GM18909 (cell line): ENCODE results near the gene EXT2.

Experiments
- ATAC-seq: cut with Tn5 transposase; IDR thresholded peaks from one replicate; pipeline ENCODE4 v1.9.1; 2021; ENCODE audit warnings: mild to moderate bottlenecking; ENCODE audit not compliant: unreplicated experiment, poor library complexity

The EXT2 gene

GRCh38 chr11:44228379-44228778 is 132.9 kb downstream of the EXT2 start:
- ATAC-seq = no peak

GRCh38 chr11:44229098-44229497 is 133.6 kb downstream of the EXT2 start:
- ATAC-seq = no peak

- no peak for ATAC-seq
These were observed 134.1 kb downstream of the EXT2 start for GRCh38 chr11:44229624-44230023.

GRCh38 chr11:44235765-44236201 is 140.3 kb downstream of the EXT2 start:
- no peak for ATAC-seq

GRCh38 chr11:44236296-44236695 is 140.8 kb downstream of the EXT2 start:
- ATAC-seq = no peak

DNA sequence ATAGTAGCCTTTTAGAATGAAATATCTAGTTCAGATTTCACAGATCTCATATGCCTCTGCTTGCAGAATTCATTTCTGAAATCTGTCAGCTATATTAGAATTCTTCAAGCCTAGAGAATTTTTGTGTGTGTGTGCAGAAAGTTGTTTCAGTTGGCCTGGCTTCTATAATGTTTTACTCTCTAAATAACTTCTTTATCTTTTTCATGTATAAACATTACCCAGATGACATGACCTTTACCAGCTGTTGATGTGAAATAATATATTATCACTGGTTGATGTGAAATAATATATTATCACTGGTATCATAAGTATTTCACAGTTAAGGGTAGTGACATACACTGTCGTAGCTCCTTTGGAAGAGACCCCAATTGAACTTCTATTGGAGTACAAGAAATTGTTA is 141.7 kb downstream of the EXT2 start:
- no peak for ATAC-seq

- no peak for ATAC-seq
These were observed 146.4 kb downstream of the EXT2 start for GRCh38 chr11:44241851-44242250.

DNA sequence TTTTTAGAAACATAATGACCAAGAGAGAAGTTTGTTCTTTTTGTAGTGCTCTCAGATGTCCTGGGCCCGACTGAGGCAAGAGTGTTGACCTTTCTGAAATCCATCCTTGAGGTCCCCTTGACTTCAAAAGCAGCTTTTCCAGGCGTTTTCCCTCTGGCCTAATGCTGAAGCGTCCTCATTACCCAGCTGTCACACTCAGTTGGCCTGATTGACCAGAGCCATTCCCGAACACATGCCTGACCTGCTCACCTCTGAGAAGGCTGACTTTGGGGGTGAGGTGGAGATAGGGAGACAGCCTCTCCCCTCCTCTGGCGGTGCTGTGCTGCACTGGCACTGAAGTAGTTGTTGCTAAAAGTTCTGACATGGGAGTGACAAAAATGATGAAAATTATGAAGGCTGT is 147.6 kb downstream of the EXT2 start:
- ATAC-seq = no peak

DNA sequence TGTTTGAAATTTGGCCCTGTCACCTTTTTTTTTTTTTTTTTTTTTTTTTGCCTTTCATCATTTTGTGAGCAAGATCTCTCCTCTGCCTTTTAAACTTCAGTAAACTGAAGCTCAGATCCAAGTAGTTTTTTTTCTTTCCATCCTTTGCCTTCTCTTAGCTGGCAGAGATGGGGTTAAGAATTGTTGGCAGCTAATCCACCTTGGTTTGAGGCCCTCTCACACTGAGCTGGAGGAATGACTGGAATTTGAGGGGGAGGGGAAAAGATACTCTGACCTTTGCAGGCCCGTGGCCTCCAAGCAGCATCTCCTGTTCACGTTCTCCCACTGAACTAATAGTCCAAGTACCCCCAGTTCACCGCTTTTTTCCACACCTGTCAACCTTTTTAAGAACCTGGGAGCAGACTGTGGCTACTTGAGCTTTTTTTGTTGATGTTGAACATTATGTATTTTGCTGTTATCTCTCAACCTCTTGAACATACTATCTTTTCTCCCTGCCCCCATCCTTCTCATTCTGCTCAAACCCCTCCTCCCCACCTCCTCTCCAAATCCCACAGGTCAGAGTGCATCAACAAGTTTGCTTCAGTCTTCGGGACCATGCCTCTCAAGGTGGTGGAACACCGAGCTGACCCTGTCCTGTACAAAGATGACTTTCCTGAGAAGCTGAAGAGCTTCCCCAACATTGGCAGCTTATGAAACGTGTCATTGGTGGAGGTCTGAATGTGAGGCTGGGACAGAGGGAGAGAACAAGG is 148.3 kb downstream of the EXT2 start:
- ATAC-seq = no peak

GRCh38 chr11:44244639-44245310 is 149.3 kb downstream of the EXT2 start:
- no peak for ATAC-seq

DNA sequence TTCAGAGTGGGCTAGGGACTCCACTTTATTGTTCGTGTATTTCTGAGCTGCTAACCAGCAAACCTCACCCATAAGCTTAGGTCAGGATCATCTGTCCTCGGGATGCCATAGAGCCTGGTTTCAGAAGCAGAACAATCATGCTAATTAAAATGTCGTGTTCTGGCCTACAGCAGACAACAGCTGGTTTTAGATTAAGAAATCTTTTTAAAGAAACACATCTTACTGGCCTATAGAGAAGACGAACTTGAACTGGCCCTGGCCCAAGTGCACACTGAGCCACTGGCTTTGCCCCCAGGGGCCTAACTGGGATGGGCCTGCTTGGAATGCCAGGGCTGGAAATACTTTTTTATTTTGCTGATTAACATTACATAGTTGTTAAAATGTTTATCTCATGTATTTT is 151.2 kb downstream of the EXT2 start:
- ATAC-seq = no peak

DNA sequence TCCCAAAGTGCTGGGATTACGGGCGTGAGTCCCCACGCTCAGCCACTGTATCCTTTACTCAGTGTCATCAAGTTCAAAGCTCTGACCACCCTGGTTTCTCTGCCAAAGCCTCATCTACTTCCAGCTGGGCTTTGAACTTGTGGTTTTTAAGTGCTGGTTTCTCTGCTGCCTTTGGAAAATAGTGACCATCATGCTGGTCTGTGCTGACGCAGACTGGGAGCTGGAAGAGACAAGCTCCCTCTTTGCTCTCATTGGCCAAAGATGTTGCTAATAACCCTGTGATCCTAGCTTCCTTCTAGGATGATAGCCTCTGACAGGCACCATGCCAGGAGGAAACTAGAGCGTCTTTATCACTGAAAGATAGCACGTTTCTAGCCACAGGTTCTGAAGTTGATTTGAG is 152.0 kb downstream of the EXT2 start:
- no peak for ATAC-seq

DNA sequence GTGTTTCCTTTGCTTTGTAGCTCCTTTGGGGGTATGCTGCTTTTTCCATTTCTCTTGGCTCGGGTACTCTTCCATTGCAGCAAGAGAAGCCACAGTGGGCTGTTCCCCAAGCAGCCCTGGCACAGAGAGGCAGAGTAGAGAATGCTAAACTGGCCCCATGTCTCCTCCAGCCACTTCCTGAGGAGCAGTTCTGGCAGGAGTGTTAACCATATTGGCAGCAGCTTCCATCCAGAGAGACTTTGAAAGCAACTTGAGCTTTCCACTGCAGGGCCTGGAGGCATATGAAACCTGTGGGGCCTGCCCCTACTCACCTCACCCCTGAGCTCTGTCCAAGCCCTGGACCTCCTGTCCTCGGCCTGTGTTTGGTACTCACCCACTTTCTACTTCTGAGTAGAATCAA is 152.6 kb downstream of the EXT2 start:
- ATAC-seq = no peak

- ATAC-seq = no peak
These were observed 154.9 kb downstream of the EXT2 start for GRCh38 chr11:44250421-44250820.

GRCh38 chr11:44252999-44253602 is 157.6 kb downstream of the EXT2 start:
- ATAC-seq = no peak

DNA sequence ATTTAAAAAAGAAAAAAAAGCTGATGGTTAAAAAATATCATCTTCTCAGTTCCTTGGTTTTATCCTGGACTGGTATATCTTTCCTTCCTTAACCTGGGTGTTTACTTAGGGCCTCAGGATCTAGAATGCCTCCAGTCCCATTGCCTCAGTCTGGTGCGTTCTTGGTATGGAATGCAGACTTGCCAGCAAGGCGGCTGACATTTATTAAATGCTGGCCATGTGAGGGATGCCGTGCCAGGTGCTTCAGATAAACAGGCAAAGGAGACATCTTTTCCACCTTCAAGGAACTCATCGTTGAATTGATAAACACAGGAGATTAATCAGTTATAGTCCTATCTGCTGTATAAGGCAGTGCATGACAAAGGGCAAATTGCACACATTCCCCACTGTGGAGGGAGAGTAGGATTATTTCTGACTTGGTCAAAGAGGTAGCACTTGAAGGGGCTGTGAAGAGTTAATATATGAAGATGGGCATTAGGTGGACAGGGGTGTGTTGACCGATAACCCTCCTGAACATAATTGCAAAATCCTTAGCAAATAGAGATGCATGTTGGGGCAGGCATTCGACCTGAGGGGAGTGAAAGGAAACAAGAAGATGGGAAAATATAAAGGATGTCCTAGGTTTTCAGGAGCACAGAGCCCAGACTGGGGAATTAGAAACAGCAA is 160.1 kb downstream of the EXT2 start:
- no peak for ATAC-seq

DNA sequence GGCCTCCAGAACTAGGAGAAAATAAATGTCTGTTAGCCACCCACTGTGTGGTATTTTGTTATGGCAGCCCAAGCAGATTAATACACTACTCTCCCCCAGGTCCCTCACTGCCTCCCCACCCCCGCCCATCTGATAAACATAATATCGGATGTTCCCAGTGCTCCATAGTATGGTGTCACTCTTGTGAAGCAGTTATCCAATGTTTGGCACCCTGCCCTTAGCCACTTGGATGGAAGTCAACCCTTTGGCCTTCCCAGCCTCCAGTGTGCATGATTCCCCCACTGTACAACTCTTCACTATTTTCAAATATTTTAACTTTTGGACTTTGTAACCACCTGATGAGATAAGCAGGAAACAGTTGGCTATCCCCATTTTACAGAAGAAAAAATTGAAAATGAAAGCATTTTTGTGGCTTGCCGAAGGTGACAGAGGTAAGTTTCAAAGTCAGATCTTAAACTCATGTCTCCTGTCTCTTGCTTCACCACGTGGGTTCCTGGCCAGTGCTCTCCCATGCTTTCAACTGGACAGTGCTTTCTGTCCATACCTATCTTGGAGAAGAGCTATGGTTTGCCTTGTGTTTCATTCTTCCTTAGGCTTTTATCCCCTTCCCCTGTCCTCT is 161.3 kb downstream of the EXT2 start:
- no peak for ATAC-seq

DNA sequence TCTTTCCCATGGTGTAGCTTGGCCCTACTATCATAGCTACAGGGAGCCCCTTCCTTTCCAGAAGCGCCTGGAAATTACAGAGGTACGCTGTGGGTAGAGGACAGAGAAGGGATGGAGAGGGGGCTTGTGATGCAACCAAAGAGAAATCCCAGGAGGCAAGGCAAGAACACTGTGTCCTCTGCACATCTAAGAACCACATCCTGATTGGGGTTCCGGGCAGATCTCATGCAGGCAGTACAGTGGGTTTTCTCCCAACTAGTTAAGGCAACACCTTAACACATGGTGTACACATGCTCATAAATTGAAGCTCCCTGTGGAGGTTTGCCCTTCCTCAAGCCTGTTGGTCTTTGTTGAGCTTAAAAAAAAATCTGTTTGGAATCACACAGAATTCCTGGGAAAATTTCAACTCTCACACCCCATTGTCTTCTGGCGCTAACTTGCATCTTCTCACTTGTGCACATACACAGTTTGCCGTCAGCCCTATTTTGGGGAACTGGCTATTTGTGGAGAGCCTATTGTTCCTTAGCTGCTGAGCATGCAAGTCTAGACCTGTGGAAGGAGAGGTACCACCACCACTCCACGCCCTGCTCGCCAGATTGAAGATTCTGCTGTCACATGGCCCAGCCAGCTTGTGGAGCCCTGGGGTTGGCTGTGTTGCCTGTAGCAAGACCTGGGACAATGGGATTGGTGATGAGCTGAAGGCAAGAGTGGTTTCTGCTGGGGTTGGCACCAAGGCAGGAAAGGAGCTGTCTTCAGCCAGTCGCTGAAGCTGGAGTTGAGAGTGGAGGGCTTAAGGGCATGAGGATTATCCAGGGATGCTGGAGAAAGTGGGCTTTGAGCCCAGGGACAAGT is 162.1 kb downstream of the EXT2 start:
- ATAC-seq = no peak

DNA sequence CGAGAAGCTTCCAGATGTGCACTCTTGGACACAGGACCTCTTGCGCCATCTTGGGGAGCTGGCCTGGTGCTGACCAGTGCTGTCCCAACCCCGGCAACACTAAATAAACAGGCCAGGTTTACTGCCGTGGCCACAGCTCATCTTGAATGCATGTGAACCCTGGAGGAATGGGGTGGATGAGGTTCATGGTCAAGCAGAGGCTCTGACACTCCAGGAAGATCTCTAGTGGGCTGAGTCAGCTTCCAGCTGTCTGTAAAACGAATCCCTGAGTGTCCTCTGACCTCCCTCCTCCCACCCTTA is 162.7 kb downstream of the EXT2 start:
- no peak for ATAC-seq

DNA sequence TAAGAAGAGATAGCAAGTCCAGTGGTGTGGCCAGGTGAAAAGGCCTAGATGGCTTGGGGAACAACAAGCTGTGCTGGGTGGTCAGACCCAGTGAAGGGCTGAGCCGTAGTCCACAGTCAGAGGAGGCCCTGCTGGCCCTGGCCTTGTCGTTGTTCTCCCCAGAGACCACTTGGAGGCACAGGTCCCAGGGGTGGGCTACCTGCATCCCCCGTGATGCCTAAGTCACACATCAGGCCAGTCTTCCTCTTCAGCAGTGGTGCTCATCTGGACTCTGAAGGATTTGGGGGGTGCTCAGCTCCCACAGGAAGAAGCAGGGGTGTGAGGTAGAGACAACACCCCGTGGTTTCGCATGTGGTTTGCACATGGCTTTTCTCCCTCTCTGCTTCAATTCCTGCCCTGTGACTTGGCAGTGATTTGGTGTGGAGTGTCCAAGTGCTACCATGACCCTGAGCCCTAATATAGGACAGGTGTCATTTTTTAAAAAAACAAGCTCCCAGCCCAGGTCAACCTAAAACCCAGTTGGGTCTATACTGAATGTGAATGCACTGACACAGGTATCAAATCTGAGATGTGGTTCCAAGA is 163.5 kb downstream of the EXT2 start:
- ATAC-seq = no peak
